NCI-H460 (cell line): Measurements from ENCODE around the gene MMP2. TPM values are rescaled to one million over a fixed set of nuclear protein-coding genes. Genes with fewer than 3 reads are reported as not detected.

ENCODE experiments used
- DNase-seq: peaks from one replicate; pipeline ENCODE4 v3.0.0-alpha.2; 2016; ENCODE audit warnings: low read depth; ENCODE audit errors: extremely low read depth
- total RNA-seq: library from RNA; depleted of rRNA; stranded (reverse); fragments of >200 nt; shearing (Covaris generic); gene quantifications from 2 replicates; pipeline ENCODE4 v1.2.3, GENCODE V29; 2014

Gene MMP2
- total RNA-seq, 1 experiment from 2014 or later, result 0.27 TPM

GRCh38 chr16:55468352-55468990, 10.5 kb upstream of the MMP2 start:
- DNase-seq, result no peak

DNA sequence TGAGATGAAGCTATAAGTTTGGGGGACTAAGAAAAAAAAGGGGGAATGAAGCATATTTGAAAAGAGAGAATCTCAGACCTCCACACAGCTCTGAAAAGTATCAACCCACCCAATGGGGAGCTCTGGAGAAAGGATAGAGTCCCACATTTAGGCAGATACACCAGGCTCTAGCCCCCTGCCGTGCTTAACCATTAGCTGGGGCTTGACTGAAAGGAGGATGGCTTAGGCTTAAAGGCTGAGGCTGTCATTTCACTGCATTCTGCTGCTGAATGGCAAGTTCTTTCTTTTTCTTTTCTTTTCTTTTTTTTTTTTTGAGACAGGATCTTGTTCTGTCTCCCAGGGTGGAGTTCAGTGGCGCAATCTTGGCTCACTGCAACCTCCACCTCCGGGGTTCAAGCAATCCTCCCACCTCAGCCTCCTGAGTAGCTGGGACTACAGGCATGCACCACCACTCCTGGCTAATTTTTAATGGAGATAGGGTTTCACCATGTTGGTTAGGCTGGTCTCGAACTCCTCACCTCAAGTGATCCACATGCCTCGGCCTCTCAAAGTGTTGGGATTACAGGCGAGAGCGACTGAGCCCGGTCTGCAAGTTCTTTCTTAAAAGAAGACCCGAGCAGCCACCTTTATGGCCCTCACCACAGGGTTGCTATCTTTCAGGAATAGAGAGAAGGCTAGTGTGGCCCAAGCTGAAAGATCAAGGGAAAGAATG, 9.0 kb upstream of the MMP2 start:
- DNase-seq, result no peak

- no peak for DNase-seq
These were observed 8.2 kb upstream of the MMP2 start for GRCh38 chr16:55470533-55471371.

DNA sequence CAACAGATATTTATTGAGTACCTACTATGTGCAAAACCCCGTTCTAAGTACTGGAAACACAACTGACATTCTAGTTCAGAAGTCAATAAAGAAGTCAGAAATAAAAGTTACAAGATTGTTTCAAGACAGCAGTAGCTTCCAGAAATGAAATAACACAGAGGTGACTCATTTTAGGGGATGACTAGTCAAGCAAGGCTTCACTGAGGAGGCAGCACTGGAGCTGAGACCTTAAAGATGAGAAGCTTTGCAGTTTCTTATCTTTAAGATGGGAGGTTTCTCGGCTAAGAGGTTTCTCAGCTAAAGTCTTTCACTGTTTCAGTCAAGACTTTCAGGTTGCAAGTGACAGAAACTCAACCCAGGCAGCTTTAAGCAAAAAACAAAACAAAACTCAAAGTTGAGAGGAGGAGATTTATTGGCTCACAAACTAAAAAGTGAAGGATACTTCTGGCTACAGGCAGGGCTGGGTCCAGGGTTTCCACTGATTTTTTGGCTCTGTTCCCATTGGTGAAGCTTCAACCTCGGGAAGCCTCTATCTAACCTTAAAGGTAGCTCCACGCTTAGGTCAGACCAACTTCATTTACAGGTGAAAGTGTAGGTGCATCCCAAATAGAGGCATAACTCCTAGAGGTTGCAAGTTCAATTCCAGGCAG, 7.4 kb upstream of the MMP2 start:
- DNase-seq, result no peak

DNA sequence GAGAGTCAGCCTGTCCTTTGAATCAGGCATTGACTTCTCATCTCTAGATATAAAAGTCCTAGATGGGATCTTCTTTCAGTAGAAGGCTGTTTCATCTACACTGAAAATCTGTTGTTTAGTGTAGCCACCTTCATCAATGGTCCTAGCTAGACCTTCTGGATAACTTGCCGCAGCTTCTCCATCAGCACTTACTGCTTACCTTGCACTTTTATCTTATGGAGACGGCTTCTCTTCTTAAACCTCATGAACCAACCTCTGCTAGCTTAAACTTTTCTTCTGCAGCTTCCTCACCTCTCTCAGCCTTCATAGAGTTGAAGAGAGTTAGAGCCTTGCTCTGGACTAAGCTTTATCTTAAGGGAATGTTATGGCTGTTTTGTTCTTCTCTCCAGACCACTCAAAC, 5.4 kb upstream of the MMP2 start:
- no peak for DNase-seq

- no peak for DNase-seq
These were observed 4.2 kb upstream of the MMP2 start for GRCh38 chr16:55474821-55475220.

DNA sequence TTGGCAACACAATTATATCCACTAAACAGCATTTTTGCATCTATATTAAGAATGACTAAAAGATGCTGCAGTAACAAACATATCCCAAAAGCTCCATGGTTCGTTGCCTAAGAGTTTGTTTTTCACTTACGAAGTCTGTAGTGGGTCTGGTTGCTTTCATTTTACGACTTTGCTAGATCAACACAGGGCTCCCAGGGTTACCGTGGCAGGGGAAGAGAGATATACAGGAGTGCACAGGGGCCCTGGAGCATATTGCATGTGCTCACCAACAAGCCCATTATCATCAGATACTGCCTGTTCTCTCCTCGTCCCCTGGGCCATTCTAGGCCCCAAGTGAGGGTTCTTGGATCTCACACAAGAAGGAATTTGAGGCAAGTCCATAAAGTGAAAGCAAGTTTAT, 3.1 kb upstream of the MMP2 start:
- no peak for DNase-seq

GRCh38 chr16:55476625-55477533, 2.1 kb upstream of the MMP2 start:
- no peak for DNase-seq

- no peak for DNase-seq
These were observed 1.3 kb upstream of the MMP2 start for GRCh38 chr16:55477736-55478135.

DNA sequence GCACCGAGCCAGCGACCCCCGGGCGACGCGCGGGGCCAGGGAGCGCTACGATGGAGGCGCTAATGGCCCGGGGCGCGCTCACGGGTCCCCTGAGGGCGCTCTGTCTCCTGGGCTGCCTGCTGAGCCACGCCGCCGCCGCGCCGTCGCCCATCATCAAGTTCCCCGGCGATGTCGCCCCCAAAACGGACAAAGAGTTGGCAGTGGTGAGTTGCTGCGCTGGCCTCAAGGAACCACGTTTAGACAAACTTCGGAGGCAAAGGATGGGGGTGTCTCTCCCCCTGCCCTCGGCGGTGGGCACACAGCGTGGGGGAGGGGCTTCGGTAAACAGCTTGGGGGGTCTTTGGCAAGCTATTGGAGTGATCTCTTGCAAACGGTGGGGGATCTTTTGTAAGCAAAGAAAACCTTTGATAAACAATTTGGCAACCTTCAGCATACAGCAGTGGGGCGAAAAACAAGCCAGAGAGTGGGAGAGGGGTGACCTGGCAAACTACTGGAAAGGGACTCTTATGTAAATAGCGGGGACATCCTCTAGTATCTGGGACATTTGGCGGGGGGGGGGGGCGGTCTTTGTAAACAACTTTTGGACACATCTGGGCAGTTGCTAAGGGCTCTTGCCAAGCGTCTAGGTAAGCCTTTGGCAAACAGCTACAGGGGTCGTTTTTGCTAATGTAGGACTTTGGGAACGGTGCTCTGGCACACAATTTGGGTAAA, 587 bp downstream of the MMP2 start:
- DNase-seq, result no peak

GRCh38 chr16:55480228-55480655, 1.2 kb downstream of the MMP2 start:
- no peak for DNase-seq

- no peak for DNase-seq
These were observed 2.0 kb downstream of the MMP2 start for GRCh38 chr16:55481023-55481422.

DNA sequence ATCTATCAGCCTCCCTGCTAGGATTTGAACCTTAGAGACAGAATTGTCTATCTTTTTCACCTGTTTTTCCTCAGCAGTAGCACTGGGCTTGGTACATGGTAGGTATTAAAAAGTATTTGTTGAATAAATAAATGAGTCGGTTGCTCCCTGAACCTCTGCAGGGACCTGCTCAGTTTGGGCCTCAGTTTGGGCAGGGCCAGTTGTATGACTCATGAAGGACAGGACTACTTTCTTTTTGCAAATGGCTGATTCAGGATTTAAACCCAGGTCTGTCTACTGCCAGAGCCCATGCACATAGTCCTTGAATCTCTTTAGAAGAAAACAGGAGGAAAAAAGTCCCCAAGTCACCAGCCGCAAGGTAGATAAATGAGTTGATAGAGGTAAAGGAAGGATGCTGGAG, 3.1 kb downstream of the MMP2 start:
- no peak for DNase-seq

GRCh38 chr16:55487048-55487803, 8.2 kb downstream of the MMP2 start:
- DNase-seq, result no peak

DNA sequence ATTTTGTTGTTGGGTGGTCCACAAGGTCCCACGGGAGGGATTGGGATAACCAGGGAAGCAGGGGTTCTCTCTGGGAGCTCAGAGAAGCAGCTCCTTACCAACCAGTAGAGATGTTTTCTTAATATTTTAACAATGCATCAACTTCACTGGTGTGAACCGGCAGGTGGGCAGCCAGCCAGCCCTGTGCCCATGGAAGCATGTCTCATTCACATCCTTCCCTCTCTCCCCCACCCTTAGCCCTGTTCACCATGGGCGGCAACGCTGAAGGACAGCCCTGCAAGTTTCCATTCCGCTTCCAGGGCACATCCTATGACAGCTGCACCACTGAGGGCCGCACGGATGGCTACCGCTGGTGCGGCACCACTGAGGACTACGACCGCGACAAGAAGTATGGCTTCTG, 9.3 kb downstream of the MMP2 start:
- DNase-seq, result no peak

- no peak for DNase-seq
These were observed 10.3 kb downstream of the MMP2 start for GRCh38 chr16:55489119-55489955.

GRCh38 chr16:55489956-55490265, 10.9 kb downstream of the MMP2 start:
- DNase-seq, result no peak

DNA sequence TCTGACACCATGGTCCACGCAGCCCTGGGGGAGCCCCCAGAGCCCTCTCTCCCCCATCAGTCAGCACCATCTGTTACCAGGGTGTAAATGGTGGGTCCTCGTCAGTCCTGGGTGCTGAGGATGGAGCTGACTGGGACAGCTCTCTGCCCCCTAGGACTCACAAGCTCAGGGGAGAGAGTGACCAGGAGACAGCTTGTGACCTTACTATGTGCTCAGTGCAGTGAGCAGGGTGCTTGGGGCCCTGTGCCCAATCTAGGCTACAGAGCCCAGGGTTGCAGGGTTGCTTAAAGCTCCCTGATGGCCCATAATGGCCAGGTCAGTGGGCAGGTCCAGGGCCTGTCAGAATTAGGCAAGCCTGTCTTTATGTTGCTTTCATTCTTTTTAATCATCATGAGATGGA, 11.3 kb downstream of the MMP2 start:
- no peak for DNase-seq
